LNCaP clone FGC (cell line): ENCODE measurements around the gene ERVK3-1.

Source experiments
- DNase-seq: peaks from one replicate; pipeline ENCODE4 v3.0.0-alpha.2; 2011; ENCODE audit warnings: low read depth
- H3K4me3 ChIP-seq: 2 replicates; pipeline ENCODE4 v1.5.1; 2011; ENCODE audit warnings: mild to moderate bottlenecking, low read depth, low read length, control low read depth
- TF ChIP-seq, protein P1 (sequence below): IDR thresholded peaks from 2 replicates; pipeline ENCODE4 v1.5.1; 2012; ENCODE audit warnings: mild to moderate bottlenecking; ENCODE audit not compliant: control insufficient read depth, insufficient read depth; ENCODE audit errors: extremely low read depth

Gene ERVK3-1

DNA sequence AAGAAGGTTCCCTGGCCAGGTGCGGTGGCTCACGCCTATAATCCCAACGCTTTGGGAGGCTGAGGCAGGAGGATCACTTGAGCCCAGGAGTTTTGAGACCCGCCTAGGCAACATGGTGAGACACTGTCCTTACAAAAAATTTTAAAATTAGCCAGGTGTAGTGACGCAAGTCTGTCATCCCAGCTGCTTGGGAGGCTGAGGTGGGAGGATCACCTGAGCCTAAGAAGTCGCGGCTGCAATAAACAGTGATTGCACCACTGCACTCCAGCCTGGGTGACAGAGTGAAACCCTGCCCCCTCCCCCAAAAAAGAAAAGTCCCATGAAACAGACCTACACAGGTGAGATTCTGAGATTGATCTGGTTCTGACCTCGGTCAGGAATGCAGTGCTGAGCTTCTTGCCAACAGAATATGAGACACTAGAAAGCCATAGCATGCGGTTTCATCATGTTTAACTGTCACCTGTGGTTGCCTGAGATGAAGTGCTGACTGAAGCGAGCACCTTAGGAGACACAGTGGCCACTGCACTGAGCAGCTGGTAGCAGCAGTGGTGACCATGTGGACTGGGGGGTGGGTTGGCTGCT, 50.1 kb downstream of the ERVK3-1 start:
- no peak for DNase-seq
- TF ChIP-seq, protein P1, sequence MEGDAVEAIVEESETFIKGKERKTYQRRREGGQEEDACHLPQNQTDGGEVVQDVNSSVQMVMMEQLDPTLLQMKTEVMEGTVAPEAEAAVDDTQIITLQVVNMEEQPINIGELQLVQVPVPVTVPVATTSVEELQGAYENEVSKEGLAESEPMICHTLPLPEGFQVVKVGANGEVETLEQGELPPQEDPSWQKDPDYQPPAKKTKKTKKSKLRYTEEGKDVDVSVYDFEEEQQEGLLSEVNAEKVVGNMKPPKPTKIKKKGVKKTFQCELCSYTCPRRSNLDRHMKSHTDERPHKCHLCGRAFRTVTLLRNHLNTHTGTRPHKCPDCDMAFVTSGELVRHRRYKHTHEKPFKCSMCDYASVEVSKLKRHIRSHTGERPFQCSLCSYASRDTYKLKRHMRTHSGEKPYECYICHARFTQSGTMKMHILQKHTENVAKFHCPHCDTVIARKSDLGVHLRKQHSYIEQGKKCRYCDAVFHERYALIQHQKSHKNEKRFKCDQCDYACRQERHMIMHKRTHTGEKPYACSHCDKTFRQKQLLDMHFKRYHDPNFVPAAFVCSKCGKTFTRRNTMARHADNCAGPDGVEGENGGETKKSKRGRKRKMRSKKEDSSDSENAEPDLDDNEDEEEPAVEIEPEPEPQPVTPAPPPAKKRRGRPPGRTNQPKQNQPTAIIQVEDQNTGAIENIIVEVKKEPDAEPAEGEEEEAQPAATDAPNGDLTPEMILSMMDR: no peak
- no peak overlapping the region for H3K4me3 ChIP-seq

DNA sequence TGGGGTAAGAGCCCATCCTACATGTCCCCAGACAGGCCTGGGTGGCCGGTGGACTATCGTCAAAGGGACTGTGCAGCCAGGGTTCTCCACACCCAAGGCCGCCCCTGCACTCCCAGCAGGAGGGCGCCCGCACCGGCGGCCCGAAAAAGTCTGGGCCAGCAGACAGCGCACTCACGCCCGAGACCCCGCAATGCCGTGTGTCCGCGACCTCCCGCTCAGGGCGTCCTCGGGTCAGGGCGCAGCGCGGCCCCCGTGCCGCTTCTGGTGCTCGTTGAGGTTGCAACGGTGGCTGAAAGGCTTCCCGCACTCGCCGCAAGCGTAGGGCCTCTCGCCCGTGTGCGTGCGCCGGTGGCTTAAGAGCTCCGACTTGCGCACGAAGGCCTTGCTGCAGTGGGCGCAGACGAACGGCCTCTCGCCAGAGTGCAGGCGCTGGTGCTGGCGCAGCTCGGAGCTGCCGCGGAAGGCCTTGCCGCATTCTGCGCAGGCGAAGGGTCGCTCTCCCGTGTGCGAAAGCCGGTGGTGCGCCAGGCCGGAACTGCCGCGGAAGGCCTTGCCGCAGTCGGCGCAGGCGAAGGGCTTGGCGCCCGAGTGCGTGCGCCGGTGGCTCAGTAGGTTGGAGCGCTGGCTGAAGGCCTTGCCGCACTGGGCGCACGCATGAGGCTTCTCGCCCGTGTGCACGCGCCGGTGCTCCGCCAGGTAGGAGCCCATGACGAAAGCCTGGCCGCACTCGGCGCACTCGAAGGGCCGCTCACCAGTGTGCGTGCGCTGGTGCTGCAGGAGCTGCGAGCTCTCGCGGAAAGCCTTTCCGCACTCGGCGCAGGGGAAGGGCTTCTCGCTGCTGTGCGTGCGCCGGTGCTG, 51.0 kb downstream of the ERVK3-1 start:
- no peak overlapping the region for H3K4me3 ChIP-seq
- TF ChIP-seq, protein P1: no peak
- DNase-seq: no peak

DNA sequence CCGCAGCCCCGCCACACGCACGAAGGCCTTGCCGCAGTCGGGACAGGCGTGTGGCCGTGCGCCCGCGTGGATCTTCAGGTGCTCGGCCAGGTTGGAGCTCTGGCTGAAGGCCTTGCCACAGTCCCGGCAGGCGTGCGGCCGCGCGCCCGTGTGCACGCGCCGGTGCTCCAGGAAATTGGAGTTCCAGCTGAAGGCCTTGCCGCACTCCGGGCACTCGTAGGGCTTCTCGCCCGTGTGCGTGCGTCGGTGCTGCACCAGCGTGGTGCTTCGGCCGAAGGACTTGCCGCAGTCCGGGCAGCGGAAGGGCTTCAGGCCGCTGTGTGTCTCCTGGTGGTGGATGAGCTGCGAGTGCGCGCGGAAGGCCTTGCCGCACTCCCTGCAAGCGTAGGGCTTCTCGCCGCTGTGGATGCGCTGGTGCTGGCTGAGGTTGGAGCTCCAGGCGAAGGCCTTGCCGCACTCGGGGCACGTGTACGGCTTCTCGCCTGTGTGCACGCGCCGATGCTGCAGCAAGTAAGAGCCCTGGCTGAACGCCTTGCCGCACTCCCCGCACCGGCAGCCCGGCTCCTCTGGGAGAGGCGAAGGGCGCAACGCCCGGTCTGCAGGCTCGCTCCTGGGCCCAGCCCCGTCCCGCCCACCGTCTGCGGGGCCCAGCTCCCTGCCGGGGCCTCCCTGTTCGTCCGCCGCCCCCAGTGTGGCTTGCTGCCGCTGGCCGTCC, 51.7 kb downstream of the ERVK3-1 start:
- TF ChIP-seq, protein P1: no peak
- DNase-seq: no peak
- H3K4me3 ChIP-seq: no peak overlapping the region

DNA sequence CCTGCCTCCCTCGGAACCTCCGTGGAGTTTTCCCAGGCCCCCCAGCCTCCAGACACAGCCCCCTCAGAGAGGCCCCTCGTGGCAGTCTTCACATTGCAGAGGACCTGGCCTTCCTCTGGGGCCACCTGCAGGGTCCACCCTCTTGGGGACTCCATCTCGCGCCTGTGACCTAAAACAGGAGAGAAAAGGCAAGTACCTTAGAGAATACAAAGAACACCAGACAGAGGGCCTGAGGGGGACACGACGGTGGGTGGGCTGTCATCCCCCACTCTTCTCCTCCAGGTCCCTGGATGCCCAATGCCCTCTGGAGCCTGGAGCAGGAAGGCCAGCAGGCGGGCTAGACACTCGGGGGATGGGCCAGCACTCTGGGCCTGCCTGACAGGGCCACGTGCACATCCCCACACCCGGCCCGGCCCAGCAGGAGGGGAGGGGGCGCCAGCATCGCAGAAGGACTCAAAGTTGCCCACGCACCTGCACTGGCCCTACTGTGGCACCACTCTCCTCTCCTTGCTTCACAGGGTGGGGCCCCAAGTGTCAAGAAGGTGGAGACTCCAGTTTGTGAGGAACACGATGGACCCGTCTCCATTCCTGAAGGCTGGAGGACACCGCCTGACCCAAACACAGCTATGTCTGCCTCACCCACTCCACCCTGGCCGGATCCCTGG, 52.4 kb downstream of the ERVK3-1 start:
- TF ChIP-seq, protein P1: no peak
- H3K4me3 ChIP-seq: no peak overlapping the region
- DNase-seq: no peak

DNA sequence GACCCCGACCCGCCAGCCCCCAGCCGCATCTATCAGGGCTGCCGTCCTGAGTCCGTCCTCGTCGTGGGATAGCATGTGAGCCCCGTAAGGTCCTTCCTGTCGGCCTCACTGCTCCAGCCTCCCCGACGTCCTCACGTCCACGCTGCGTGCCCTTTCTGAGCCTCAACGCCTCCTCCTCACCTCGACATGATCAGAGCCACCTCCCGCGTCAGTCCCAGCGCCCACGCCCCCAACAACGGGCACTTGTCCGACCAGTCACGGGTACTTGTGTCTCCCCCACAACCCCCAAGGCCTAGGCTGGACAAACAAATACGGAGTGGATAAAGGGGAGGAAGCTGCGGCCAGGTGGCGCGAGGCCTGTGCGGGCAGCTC, 56.7 kb downstream of the ERVK3-1 start:
- peak overlapping the region; percentile 71 for H3K4me3 ChIP-seq
- TF ChIP-seq, protein P1: no peak
- no peak for DNase-seq

DNA sequence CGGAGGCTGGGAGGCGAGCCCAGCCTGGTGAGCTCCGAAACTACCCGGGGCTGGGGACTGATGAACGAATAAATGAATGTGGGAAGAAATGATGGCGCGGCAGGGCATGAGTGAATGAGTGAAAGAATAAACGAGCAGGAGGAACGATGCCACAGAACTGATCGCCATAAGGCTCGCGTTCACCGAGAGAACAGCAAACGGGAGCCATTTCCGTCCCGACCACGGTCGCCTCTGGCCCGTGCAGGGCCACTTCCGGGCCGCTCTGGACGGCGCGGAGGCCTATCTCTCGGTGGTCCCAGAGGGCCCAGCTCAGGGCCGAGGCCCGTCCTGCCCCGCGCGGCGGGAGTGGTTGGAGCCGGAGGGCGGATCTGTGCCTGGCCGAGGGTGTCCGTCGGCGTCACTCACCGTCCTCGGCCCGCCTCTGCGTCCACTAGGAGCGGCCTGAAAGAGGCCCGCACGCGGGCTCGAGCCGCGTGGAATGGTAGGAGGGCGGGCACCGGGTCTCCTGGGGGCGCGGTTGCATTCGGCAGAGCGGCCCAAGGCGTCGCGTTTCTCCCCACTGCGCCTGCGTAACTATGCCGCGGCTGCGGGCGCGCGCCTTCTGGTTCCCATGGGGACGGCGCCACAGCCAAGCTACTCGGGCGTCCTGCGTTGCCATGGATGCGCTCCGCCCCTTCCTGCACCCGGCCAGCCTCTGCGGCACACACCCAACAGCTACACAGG, 57.3 kb downstream of the ERVK3-1 start, which contains the start of gene ZNF497:
ZNF497 (minus strand) TSS at position 480 of the 723 bp plus-strand sequence. CDS start 5,116 bp downstream, outside the sequence.
- peak within 1 kb of the TSS; percentile 71 for H3K4me3 ChIP-seq
- DNase-seq: peak; percentile 86
- TF ChIP-seq, protein P1: no peak
